22Rv1 (cell line): ENCODE results near the gene KCNAB3.

Source experiments
- ZFX ChIP-seq: fragments of 450-650 bp; IDR thresholded peaks from 2 replicates; pipeline ENCODE4 v1.6.1; 2017; ENCODE audit warnings: antibody characterized with exemption, borderline replicate concordance
- TF ChIP-seq, protein P1 (sequence below): fragments of 450-650 bp; IDR thresholded peaks from 2 replicates; pipeline ENCODE4 v1.5.1; 2017; ENCODE audit warnings: mild to moderate bottlenecking

DNA sequence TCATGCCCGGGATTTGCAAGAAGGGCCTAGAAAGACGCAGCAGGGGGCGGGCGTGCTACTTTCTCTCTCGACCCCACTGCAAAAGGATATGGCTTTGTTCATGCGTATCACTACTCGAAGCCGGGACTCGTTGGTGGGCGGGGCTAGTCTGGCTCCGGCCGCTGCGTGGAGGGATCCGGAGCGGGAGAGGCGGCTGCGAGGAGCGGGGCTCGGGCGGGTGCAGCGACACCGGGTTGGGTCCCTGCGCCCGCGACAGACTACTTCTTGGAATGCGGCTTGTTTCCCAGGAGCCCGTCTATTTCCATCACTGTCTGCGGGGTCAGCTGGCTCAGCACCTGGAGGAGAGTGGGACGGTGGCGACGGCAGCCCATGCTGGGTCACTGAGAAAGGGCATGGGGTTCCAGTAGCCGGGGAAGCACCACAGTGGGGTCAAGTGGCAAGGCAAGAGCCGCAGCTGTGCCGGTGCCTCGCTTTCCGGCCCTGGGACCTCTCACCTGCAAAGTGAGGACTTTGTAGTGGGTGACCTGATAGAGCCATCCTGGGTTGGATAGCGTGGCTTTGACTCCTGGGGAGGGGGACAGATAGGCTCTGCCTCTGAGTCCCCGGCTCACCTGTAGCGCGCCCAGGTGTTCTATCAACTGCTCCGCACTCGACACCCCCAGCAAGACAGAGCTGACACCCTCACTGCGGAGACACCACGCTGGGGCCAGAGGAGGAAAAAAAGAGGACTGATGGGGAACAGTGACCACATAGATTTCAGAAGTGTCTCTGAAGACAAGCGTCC, 6.6 kb downstream of the KCNAB3 start:
- TF ChIP-seq, protein P1, sequence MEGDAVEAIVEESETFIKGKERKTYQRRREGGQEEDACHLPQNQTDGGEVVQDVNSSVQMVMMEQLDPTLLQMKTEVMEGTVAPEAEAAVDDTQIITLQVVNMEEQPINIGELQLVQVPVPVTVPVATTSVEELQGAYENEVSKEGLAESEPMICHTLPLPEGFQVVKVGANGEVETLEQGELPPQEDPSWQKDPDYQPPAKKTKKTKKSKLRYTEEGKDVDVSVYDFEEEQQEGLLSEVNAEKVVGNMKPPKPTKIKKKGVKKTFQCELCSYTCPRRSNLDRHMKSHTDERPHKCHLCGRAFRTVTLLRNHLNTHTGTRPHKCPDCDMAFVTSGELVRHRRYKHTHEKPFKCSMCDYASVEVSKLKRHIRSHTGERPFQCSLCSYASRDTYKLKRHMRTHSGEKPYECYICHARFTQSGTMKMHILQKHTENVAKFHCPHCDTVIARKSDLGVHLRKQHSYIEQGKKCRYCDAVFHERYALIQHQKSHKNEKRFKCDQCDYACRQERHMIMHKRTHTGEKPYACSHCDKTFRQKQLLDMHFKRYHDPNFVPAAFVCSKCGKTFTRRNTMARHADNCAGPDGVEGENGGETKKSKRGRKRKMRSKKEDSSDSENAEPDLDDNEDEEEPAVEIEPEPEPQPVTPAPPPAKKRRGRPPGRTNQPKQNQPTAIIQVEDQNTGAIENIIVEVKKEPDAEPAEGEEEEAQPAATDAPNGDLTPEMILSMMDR, result no peak
- no peak for TF ChIP-seq ZFX
